GM19324 (cell line): ENCODE measurements around the gene MAPK11.

ENCODE experiments used
- ATAC-seq: cut with Tn5 transposase; IDR thresholded peaks from one replicate; pipeline ENCODE4 v1.9.1; 2021; ENCODE audit warnings: mild to moderate bottlenecking, moderate library complexity; ENCODE audit not compliant: unreplicated experiment, low FRiP score

Gene MAPK11

GRCh38 chr22:50215297-50216054 is 54.7 kb downstream of the MAPK11 start:
- ATAC-seq: no peak
